NCI-H187 treated with DMSO at 0.1 percent for 48 hours (cell line): ENCODE results near the gene SPARCL1.
A peak's percentile ranks its signal among the peaks of the same experiment; 100 is the strongest.
"Not testable (repeated sequence)": the region's sequence is repeated elsewhere in the genome, so short reads cannot be mapped to it uniquely, and the experiment has no call there.

Experiments
- DNase-seq: peaks from one replicate; lab custom pipeline; 2025; lab: John Stamatoyannopoulos, UW

The SPARCL1 gene

GRCh38 chr4:87502580-87503238 is 26.5 kb downstream of the SPARCL1 start:
- DNase-seq = no peak

- no peak for DNase-seq
These were observed 29.1 kb downstream of the SPARCL1 start for GRCh38 chr4:87500092-87500462.

GRCh38 chr4:87499403-87500091 is 29.6 kb downstream of the SPARCL1 start:
- DNase-seq = no peak

GRCh38 chr4:87498446-87498900 is 30.7 kb downstream of the SPARCL1 start:
- no peak for DNase-seq

GRCh38 chr4:87497578-87497977 is 31.6 kb downstream of the SPARCL1 start:
- no peak for DNase-seq

- no peak for DNase-seq
These were observed 32.0 kb downstream of the SPARCL1 start for GRCh38 chr4:87497159-87497558.

GRCh38 chr4:87493115-87493514 is 36.1 kb downstream of the SPARCL1 start:
- no peak for DNase-seq

- not testable (repeated sequence) for DNase-seq
These were observed 37.3 kb downstream of the SPARCL1 start for GRCh38 chr4:87491851-87492250.

GRCh38 chr4:87491436-87491835 is 37.7 kb downstream of the SPARCL1 start:
- DNase-seq = no peak

GRCh38 chr4:87490664-87491369 is 38.4 kb downstream of the SPARCL1 start:
- no peak for DNase-seq

GRCh38 chr4:87489678-87490077 is 39.5 kb downstream of the SPARCL1 start:
- DNase-seq = no peak

GRCh38 chr4:87488666-87489065 is 40.5 kb downstream of the SPARCL1 start:
- DNase-seq = not testable (repeated sequence)

- not testable (repeated sequence) for DNase-seq
These were observed 45.9 kb downstream of the SPARCL1 start for GRCh38 chr4:87483247-87483646.

GRCh38 chr4:87481377-87481776 is 47.8 kb downstream of the SPARCL1 start:
- DNase-seq = no peak

GRCh38 chr4:87478732-87479250 is 50.4 kb downstream of the SPARCL1 start:
- no peak for DNase-seq

- no peak for DNase-seq
These were observed 52.2 kb downstream of the SPARCL1 start for GRCh38 chr4:87476934-87477333.

GRCh38 chr4:87469390-87469789 is 59.8 kb downstream of the SPARCL1 start:
- DNase-seq = no peak

GRCh38 chr4:87465739-87466366 is 63.3 kb downstream of the SPARCL1 start:
- peak; percentile 5 for DNase-seq

- DNase-seq = no peak
These were observed 67.1 kb downstream of the SPARCL1 start for GRCh38 chr4:87462102-87462501.

GRCh38 chr4:87461281-87461700 is 67.9 kb downstream of the SPARCL1 start:
- no peak for DNase-seq

- DNase-seq = no peak
These were observed 70.3 kb downstream of the SPARCL1 start for GRCh38 chr4:87458913-87459312.

GRCh38 chr4:87451537-87451936 is 77.6 kb downstream of the SPARCL1 start:
- no peak for DNase-seq
